ENCODE measurements around the gene ZNF606. TPM values are rescaled to one million over a fixed set of nuclear protein-coding genes. Genes with fewer than 3 reads are reported as not detected.

ZNF606 gene
- total and polyA plus RNA-seq, 10 of the 15 experiments (the other 5 are each of a cell fraction or from before 2014, with no cell fraction given): 2.2 to 10.6 (median 7.6) TPM

- Histone ChIP-seq H4K20me1 (ENCODE audit: control insufficient read depth, insufficient read depth) (no peaks in the 10 kb centered on the region), H3K4me2 (ENCODE audit: control insufficient read depth, insufficient read depth) (no peak overlapping the region), H3K9ac (ENCODE audit: control insufficient read depth, insufficient read depth, low read length) (no peak overlapping the region), H3K79me2 (ENCODE audit: control insufficient read depth, insufficient read depth, low read length) (peaks cover 5% of the 10 kb centered on the region; the same call in 1 of the 2 replicates), H3K4me3 (no peak overlapping the region), H3K27ac (ENCODE audit: control insufficient read depth, insufficient read depth) (no peak overlapping the region), H3K4me1 (ENCODE audit: control insufficient read depth, insufficient read depth, low read length) (peaks cover 4% of the 10 kb centered on the region; the same call in 1 of the 2 replicates), H3K27me3 (replicated peaks in 1 of 2; ENCODE audit: control insufficient read depth in 2 of 2, insufficient read depth in 2 of 2, low read length in 1 of 2) (no peaks in the 10 kb centered on the region), H3K9me3 (replicated peaks; ENCODE audit: control insufficient read depth, insufficient read depth, low read length) (peaks cover 48% of the 10 kb centered on the region), H3K36me3 (ENCODE audit: control insufficient read depth in 2 of 2, insufficient read depth in 2 of 2, low read length in 1 of 2) (peaks cover 7 to 12% of the 10 kb centered on the region in 2 experiments), H2AFZ (ENCODE audit: control insufficient read depth, low read depth, low read length) (no peak overlapping the region)
- in situ Hi-C loops (cut with MboI): no loop called here
- DNase-seq (ENCODE audit: low read depth, low spot score) (no peak), ATAC-seq (no peak), FAIRE-seq (no peak)
- no peak for TF ChIP-seq ATF7 (IDR thresholded peaks at IDR 0.05; ENCODE audit: low read depth)
- TF ChIP-seq ZZZ3 (IDR thresholded peaks at IDR 0.05; ENCODE audit: control insufficient read depth, insufficient read length, low read depth): no peak
- BruUV-seq (replicated peaks): no TSS peak
- RAD21 ChIA-PET (ENCODE audit: unreplicated experiment): no interaction called here
- intact Hi-C loops (cut with micrococcal nuclease; ENCODE audit: unreplicated experiment): no loop called here
- CTCF ChIA-PET: no interaction called here
- SMC1A ChIA-PET (ENCODE audit: uncharacterized antibody, unreplicated experiment): no interaction called here
- 100% methylated on average over 4 of the region's 4 CpGs for WGBS (ENCODE audit: insufficient coverage, insufficient replicate concordance, low lambda C conversion rate, missing lambda C conversion rate)
- POLR2A ChIA-PET: no interaction called here
Measured at GRCh38 chr19:58000677-58001076, 1.9 kb downstream of the ZNF606 start.

GRCh38 chr19:57992841-57993240, 9.8 kb downstream of the ZNF606 start:
- Histone ChIP-seq H3K36me3 (ENCODE audit: control insufficient read depth in 2 of 2, insufficient read depth in 2 of 2, low read length in 1 of 2) (0 out of 4 replicates have a peak, but pooled peaks cover 0 to 2% of the 10 kb centered on the region in 2 experiments), H3K9ac (ENCODE audit: control insufficient read depth, insufficient read depth, low read length) (no peak overlapping the region), H3K4me3 (no peak overlapping the region), H3K79me2 (ENCODE audit: control insufficient read depth, insufficient read depth, low read length) (no peaks in the 10 kb centered on the region), H2AFZ (ENCODE audit: control insufficient read depth, low read depth, low read length) (no peak overlapping the region), H3K27ac (ENCODE audit: control insufficient read depth, insufficient read depth) (no peak overlapping the region), H4K20me1 (ENCODE audit: control insufficient read depth, insufficient read depth) (no peaks in the 10 kb centered on the region), H3K27me3 (replicated peaks in 1 of 2; ENCODE audit: control insufficient read depth in 2 of 2, insufficient read depth in 2 of 2, low read length in 1 of 2) (no peaks in the 10 kb centered on the region), H3K9me3 (replicated peaks; ENCODE audit: control insufficient read depth, insufficient read depth, low read length) (peaks cover 28% of the 10 kb centered on the region; the same call in 2 of the 3 replicates), H3K4me1 (ENCODE audit: control insufficient read depth, insufficient read depth, low read length) (no peaks in the 10 kb centered on the region), H3K4me2 (ENCODE audit: control insufficient read depth, insufficient read depth) (no peak overlapping the region)
- FAIRE-seq (no peak), DNase-seq (ENCODE audit: low read depth, low spot score) (no peak), ATAC-seq (no peak)
- no TSS peak for BruUV-seq (replicated peaks)
- ChIA-PET SMC1A (ENCODE audit: uncharacterized antibody, unreplicated experiment) (no interaction called here), RAD21 (ENCODE audit: unreplicated experiment) (no interaction called here), CTCF (no interaction called here), POLR2A (no interaction called here)
- 50% methylated on average over 1 of the region's 1 CpG for WGBS (ENCODE audit: insufficient coverage, insufficient replicate concordance, low lambda C conversion rate, missing lambda C conversion rate)
- TF ChIP-seq RCOR1 (conservative IDR thresholded peaks at IDR 0.05; ENCODE audit: low read depth, low read length): no peak
- TF ChIP-seq SUZ12 (IDR thresholded peaks at IDR 0.05; ENCODE audit: unreplicated experiment): no peak
- TF ChIP-seq ATF3 (IDR thresholded peaks at IDR 0.05; ENCODE audit: borderline replicate concordance, extremely low read depth, low read depth, low read length): no peak
- no peak for TF ChIP-seq CREM (IDR thresholded peaks at IDR 0.05; ENCODE audit: low read depth)
- TF ChIP-seq TCF3 (IDR thresholded peaks at IDR 0.05; ENCODE audit: borderline replicate concordance, insufficient read depth, low read depth, low read length): no peak
- TF ChIP-seq ZSCAN29 (IDR thresholded peaks at IDR 0.05): no peak
- no peak for TF ChIP-seq FOXK2 (IDR thresholded peaks at IDR 0.05)
- no peak for TF ChIP-seq CREB1 (IDR thresholded peaks at IDR 0.05; ENCODE audit: low read depth)
- TF ChIP-seq CHD4 (IDR thresholded peaks at IDR 0.05): no peak
- TF ChIP-seq NKRF (conservative IDR thresholded peaks at IDR 0.05): no peak
- in situ Hi-C loops (cut with MboI): no loop called here
- intact Hi-C loops (cut with micrococcal nuclease; ENCODE audit: unreplicated experiment): no loop called here

Measured in GM12878 (cell line).